Right cardiac atrium (tissue), 5 donors: ENCODE results near the gene SAMD1. TPM values are rescaled to one million over a fixed set of nuclear protein-coding genes. Genes with fewer than 3 reads are reported as not detected.

Experiments
- ATAC-seq, 2 donors: fragments of 200-7000 bp; cut with Tn5 transposase; one replicate each; pipeline versions ENCODE4 v1.8.0 to v1.9.1; 2020; ENCODE audit warnings: moderate library complexity in 2 of 2, mild to moderate bottlenecking in 1 of 2
- DNase-seq, 3 donors: peaks; one replicate each; pipeline ENCODE4 v3.0.0-alpha.2; 2020
- H3K27ac ChIP-seq: one replicate; pipeline ENCODE4 v1.5.1; 2013; ENCODE audit warnings: mild to moderate bottlenecking, low read length, control low read depth, moderate library complexity
- H3K27me3 ChIP-seq: one replicate; pipeline ENCODE4 v1.6.1; 2013; ENCODE audit not compliant: control insufficient read depth, insufficient read depth
- H3K4me1 ChIP-seq: one replicate; pipeline ENCODE4 v1.6.1; 2013; ENCODE audit warnings: low read length; ENCODE audit not compliant: control insufficient read depth, insufficient read depth
- H3K4me3 ChIP-seq: one replicate; pipeline ENCODE4 v1.5.1; 2013; ENCODE audit warnings: low read length, control low read depth
- H3K9me3 ChIP-seq: one replicate; pipeline ENCODE4 v1.6.1; 2013; ENCODE audit warnings: low read length; ENCODE audit not compliant: control insufficient read depth
- WGBS: extraction: QIAGEN DNeasy Blood & Tissue Kit; methylation state at CpG from one replicate; pipeline ENCODE4 v1.1.7; 2013; 5-methylcytosine and 5-hydroxymethylcytosine counted together
- intact Hi-C, 4 donors: fragments of 100-400 bp; cut with DNase I; formaldehyde crosslinking; loops; one replicate each; pipeline versions ENCODE4 v1.11.0 to v1.14.0; 2022 to 2023
- polyA plus RNA-seq: library from polyadenylated mRNA; stranded (reverse); fragments of 200-250 nt; gene quantifications from one replicate; pipeline ENCODE4 v1.2.3, GENCODE V29; 2013
- total RNA-seq, 4 donors: library from RNA; stranded (reverse); fragmentation: NEBNext Ultra II Directional; extraction: Animal tissue kit (Norgen Biotek cat#: 25700); gene quantifications; one replicate each; pipeline ENCODE4 v1.2.1, GENCODE V29; 2021
- donor health status: healthy with polysubstance abuse.
- donor health status: DM: no; HTN: yes; CAD: no.
- donor health status: DM: no; HTN: no; CAD: no.
- donor health status: DM: no; HTN: yes; CAD: no; lungs with severe emphysema.
- donor health status: DM: yes; HTN: yes; CAD: no.

Gene SAMD1
- total and polyA plus RNA-seq, 5 donors = 32.2 to 53.8 (median 40.6) TPM

GRCh38 chr19:14119644-14120496, 29.3 kb upstream of the SAMD1 start:
- Histone ChIP-seq H3K9me3 (no peaks in the 10 kb centered on the region), H3K27ac (peak overlapping the region; percentile 99), H3K4me3 (no peak overlapping the region), H3K4me1 (peaks cover 8% of the 10 kb centered on the region), H3K27me3 (no peaks in the 10 kb centered on the region)
- DNase-seq = no peak
- 91% methylated on average over 7 of the region's 7 CpGs for WGBS
- no peak for ATAC-seq
- intact Hi-C loops = loop anchor here in 2 of 4 donors (5.0 kb wide), 2 partner anchors 38 to 48 kb away; partner anchors contain the start of gene MISP3 (in 1 of the 2)

- no peaks in the 10 kb centered on the region for H3K27me3 ChIP-seq
- no peak for DNase-seq
- 35% methylated on average over 3 of the region's 3 CpGs for WGBS
- H3K27ac ChIP-seq = peak overlapping the region; percentile 99
- H3K4me3 ChIP-seq = peak overlapping the region; percentile 1
- ATAC-seq = no peak
- intact Hi-C loops = loop anchor here in 2 of 4 donors (5.0 kb wide), 2 partner anchors 37 to 47 kb away; partner anchors contain the start of gene MISP3 (in 1 of the 2)
- peaks cover 8% of the 10 kb centered on the region for H3K4me1 ChIP-seq
- H3K9me3 ChIP-seq = no peaks in the 10 kb centered on the region
Observed at GRCh38 chr19:14119146-14119545, 28.6 kb upstream of the SAMD1 start.

- Histone ChIP-seq H3K27ac (peak overlapping the region; percentile 99), H3K27me3 (no peaks in the 10 kb centered on the region), H3K4me3 (peak overlapping the region; percentile 51), H3K4me1 (peaks cover 13% of the 10 kb centered on the region), H3K9me3 (no peaks in the 10 kb centered on the region)
- DNase-seq (peak; percentile 89 to 92 (median 92)), ATAC-seq (peak; percentile 58)
- WGBS = 2% methylated on average over 50 of the region's 61 CpGs
- intact Hi-C loops = loop anchor here in 2 of 4 donors (5.0 kb wide), 2 partner anchors 36 to 46 kb away; partner anchors contain the start of gene MISP3 (in 1 of the 2)
Observed at GRCh38 chr19:14118165-14119051, 27.9 kb upstream of the SAMD1 start.

GRCh38 chr19:14117668-14118164, 27.2 kb upstream of the SAMD1 start, which contains the start of gene PRKACA:
TSS of gene PRKACA (minus strand) at chr19:14117762. CDS start at chr19:14117547, 215 bp downstream.
- DNase-seq = peak; percentile 99 to 100 (median 100)
- intact Hi-C loops = loop anchor here in 2 of 4 donors (5.0 kb wide), 2 partner anchors 35 to 45 kb away; partner anchors contain the start of gene MISP3 (in 1 of the 2)
- H3K4me3 ChIP-seq = peak within 1 kb of the TSS; percentile 95

GRCh38 chr19:14116918-14117578, 26.5 kb upstream of the SAMD1 start:
- Histone ChIP-seq H3K9me3 (no peaks in the 10 kb centered on the region), H3K4me1 (peaks cover 19% of the 10 kb centered on the region), H3K27me3 (no peaks in the 10 kb centered on the region), H3K27ac (peak overlapping the region; percentile 95), H3K4me3 (peak overlapping the region; percentile 95)
- intact Hi-C loops = loop anchor here in 2 of 4 donors (5.0 kb wide), 2 partner anchors 35 to 45 kb away; partner anchors contain the start of gene MISP3 (in 1 of the 2)
- peak; percentile 64 to 87 (median 80) for DNase-seq
- WGBS = under 1% methylated on average over 33 of the region's 33 CpGs
- ATAC-seq = no peak

More at GRCh38 chr19:14117668-14118164, 27.2 kb upstream of the SAMD1 start, which contains the start of gene PRKACA:
- Histone ChIP-seq H3K9me3 (no peaks in the 10 kb centered on the region), H3K27me3 (no peaks in the 10 kb centered on the region), H3K4me1 (peaks cover 15% of the 10 kb centered on the region), H3K27ac (peak within 1 kb of the TSS; percentile 99)
- WGBS = under 1% methylated on average over 67 of the region's 67 CpGs
- peak; percentile 92 to 94 for ATAC-seq

GRCh38 chr19:14116525-14116917, 26.0 kb upstream of the SAMD1 start:
- intact Hi-C loops = loop anchor here in 2 of 4 donors (5.0 kb wide), 2 partner anchors 34 to 44 kb away; partner anchors contain the start of gene MISP3 (in 1 of the 2)
- peaks cover 23% of the 10 kb centered on the region for H3K4me1 ChIP-seq

GRCh38 chr19:14115756-14116155, 25.2 kb upstream of the SAMD1 start:
- H3K9me3 ChIP-seq = no peaks in the 10 kb centered on the region
- DNase-seq (peak in 2 of 3 donors; percentile 52 to 55), ATAC-seq (no peak)
- intact Hi-C loops = loop anchor here in 2 of 4 donors (5.0 kb wide), 2 partner anchors 33 to 43 kb away; partner anchors contain the start of gene MISP3 (in 1 of the 2)
- no peaks in the 10 kb centered on the region for H3K27me3 ChIP-seq
- WGBS = 53% methylated on average over 5 of the region's 5 CpGs
- peak overlapping the region; percentile 95 for H3K4me3 ChIP-seq
- H3K4me1 ChIP-seq = peaks cover 23% of the 10 kb centered on the region
- peak overlapping the region; percentile 95 for H3K27ac ChIP-seq

More at GRCh38 chr19:14116525-14116917, 26.0 kb upstream of the SAMD1 start:
- no peak for DNase-seq
- Histone ChIP-seq H3K27ac (peak overlapping the region; percentile 95), H3K9me3 (no peaks in the 10 kb centered on the region), H3K27me3 (no peaks in the 10 kb centered on the region), H3K4me3 (peak overlapping the region; percentile 95)
- no peak for ATAC-seq
- 3% methylated on average over 6 of the region's 6 CpGs for WGBS

- DNase-seq (peak; percentile 65 to 87 (median 85)), ATAC-seq (no peak)
- Histone ChIP-seq H3K4me3 (no peak overlapping the region), H3K27ac (peak overlapping the region; percentile 44), H3K27me3 (no peaks in the 10 kb centered on the region), H3K9me3 (no peaks in the 10 kb centered on the region), H3K4me1 (peaks cover 19% of the 10 kb centered on the region)
- intact Hi-C loops = loop anchor here in 2 of 4 donors (5.0 kb wide), 2 partner anchors 33 to 43 kb away; partner anchors contain the start of gene MISP3 (in 1 of the 2)
- 29% methylated on average over 9 of the region's 9 CpGs for WGBS
Observed at GRCh38 chr19:14114854-14115253, 24.3 kb upstream of the SAMD1 start.

- DNase-seq = peak in 1 of 3 donors; percentile 54
- 85% methylated on average over 7 of the region's 7 CpGs for WGBS
- H3K27me3 ChIP-seq = no peaks in the 10 kb centered on the region
- intact Hi-C loops = no loop called here
- no peak for ATAC-seq
- H3K4me3 ChIP-seq = no peak overlapping the region
- H3K4me1 ChIP-seq = peaks cover 15% of the 10 kb centered on the region
- H3K9me3 ChIP-seq = no peaks in the 10 kb centered on the region
- H3K27ac ChIP-seq = peak overlapping the region; percentile 44
Observed at GRCh38 chr19:14114439-14114838, 23.9 kb upstream of the SAMD1 start.
